DND-41 (cell line): ENCODE data around the gene MYADM.

Experiments
- ATAC-seq: fragments of 200-7000 bp; cut with Tn5 transposase; 3 replicates; pipeline ENCODE4 v1.9.1; 2021; ENCODE audit warnings: low read depth; ENCODE audit not compliant: insufficient read depth
- DNase-seq: peaks from one replicate; pipeline ENCODE4 v3.0.0-alpha.2; 2020
- H2AFZ ChIP-seq: 2 replicates; pipeline ENCODE4 v1.6.0; 2012; ENCODE audit warnings: low read depth, low read length
- H3K27ac ChIP-seq: 2 replicates; pipeline ENCODE4 v1.5.1; 2012; ENCODE audit warnings: low read length, inconsistent platforms
- H3K27me3 ChIP-seq: fragments of 200-600 bp; sonication (generic); 2 replicates; pipeline ENCODE4 v1.6.0; 2012; ENCODE audit warnings: low read length, mild to moderate bottlenecking, inconsistent platforms; ENCODE audit not compliant: insufficient read depth, poor library complexity
- H3K36me3 ChIP-seq: 2 replicates; pipeline ENCODE4 v1.5.1; 2012; ENCODE audit warnings: low read length, inconsistent platforms; ENCODE audit not compliant: insufficient read depth
- H3K4me1 ChIP-seq: 2 replicates; pipeline ENCODE4 v1.5.1; 2012; ENCODE audit warnings: mild to moderate bottlenecking, low read length; ENCODE audit not compliant: insufficient read depth
- H3K4me2 ChIP-seq: 2 replicates; pipeline ENCODE4 v1.6.0; 2012; ENCODE audit warnings: mild to moderate bottlenecking, moderate library complexity, low read length, inconsistent platforms; ENCODE audit not compliant: insufficient read depth
- H3K4me3 ChIP-seq, 2 experiments: fragments of 200-600 bp in 1 of 2; shearing (Covaris generic) in 1 of 2; 2 replicates each; pipeline ENCODE4 v1.5.1; 2012 to 2016; ENCODE audit warnings: inconsistent platforms in 2 of 2, low read length in 2 of 2, mild to moderate bottlenecking in 2 of 2, low read depth in 1 of 2, moderate library complexity in 1 of 2
- H3K79me2 ChIP-seq: 2 replicates; pipeline ENCODE4 v1.6.0; 2012; ENCODE audit warnings: low read length, inconsistent platforms; ENCODE audit not compliant: insufficient read depth
- H3K9ac ChIP-seq: 2 replicates; pipeline ENCODE4 v1.6.0; 2012; ENCODE audit warnings: low read depth, mild to moderate bottlenecking, inconsistent platforms, low read length, moderate library complexity
- H3K9me3 ChIP-seq: 2 replicates; pipeline ENCODE4 v1.5.1; 2012; ENCODE audit warnings: low read length, moderate library complexity, mild to moderate bottlenecking, inconsistent platforms; ENCODE audit not compliant: insufficient read depth, severe bottlenecking
- H4K20me1 ChIP-seq: 2 replicates; pipeline ENCODE4 v1.6.0; 2012; ENCODE audit warnings: low read length; ENCODE audit not compliant: insufficient read depth
- EZH2 ChIP-seq: IDR thresholded peaks from 3 replicates; pipeline ENCODE4 v1.6.1; 2012; ENCODE audit warnings: borderline replicate concordance, low read depth, mild to moderate bottlenecking, moderate library complexity, low read length, inconsistent platforms; ENCODE audit not compliant: severe bottlenecking
- TF ChIP-seq, protein P1 (sequence below): IDR thresholded peaks from 2 replicates; pipeline ENCODE4 v1.5.1; 2012; ENCODE audit warnings: borderline replicate concordance, low read length, moderate library complexity, mild to moderate bottlenecking; ENCODE audit not compliant: poor library complexity, severe bottlenecking; ENCODE audit errors: extremely low read depth

The MYADM gene

DNA sequence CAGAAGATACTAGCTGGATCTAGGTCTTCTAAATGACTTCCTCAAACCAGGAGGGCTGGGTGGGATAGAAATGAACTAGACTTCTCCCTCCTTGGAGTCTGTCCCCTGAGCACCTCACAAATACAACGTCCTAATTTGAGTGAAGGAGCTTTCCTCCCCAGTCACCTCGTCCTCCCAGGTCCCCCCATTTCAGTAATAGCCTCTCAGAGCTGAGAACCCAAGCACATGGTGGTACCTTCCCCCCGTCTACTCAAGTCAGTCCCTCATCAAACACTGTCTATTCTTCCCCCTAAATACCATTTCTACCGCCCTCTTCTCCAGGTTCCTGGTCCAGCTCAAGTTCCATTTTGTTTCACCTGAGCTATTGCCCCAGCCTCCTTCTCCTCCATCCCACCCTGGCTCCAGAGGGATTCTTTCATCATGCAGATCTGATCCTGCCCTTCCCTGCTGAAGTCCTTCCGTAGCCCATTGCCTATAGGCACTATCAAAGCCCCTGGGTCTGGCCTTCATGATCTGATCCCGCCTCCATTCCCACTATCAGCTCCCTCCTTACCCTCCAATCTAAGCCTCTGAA, 9.1 kb downstream of the MYADM start:
- H3K9ac ChIP-seq, result no peak overlapping the region
- no peaks in the 10 kb centered on the region for H3K27me3 ChIP-seq
- no peaks in the 10 kb centered on the region for H3K79me2 ChIP-seq
- no peak overlapping the region for H3K4me2 ChIP-seq
- H4K20me1 ChIP-seq, result no peaks in the 10 kb centered on the region
- H3K36me3 ChIP-seq, result no peaks in the 10 kb centered on the region
- H3K9me3 ChIP-seq, result no peaks in the 10 kb centered on the region
- H3K4me1 ChIP-seq, result no peaks in the 10 kb centered on the region
- no peak for ATAC-seq
- H3K27ac ChIP-seq, result no peak overlapping the region
- no peak overlapping the region for H3K4me3 ChIP-seq
- no peak overlapping the region for H2AFZ ChIP-seq
- no peak for DNase-seq
- TF ChIP-seq, protein P1, sequence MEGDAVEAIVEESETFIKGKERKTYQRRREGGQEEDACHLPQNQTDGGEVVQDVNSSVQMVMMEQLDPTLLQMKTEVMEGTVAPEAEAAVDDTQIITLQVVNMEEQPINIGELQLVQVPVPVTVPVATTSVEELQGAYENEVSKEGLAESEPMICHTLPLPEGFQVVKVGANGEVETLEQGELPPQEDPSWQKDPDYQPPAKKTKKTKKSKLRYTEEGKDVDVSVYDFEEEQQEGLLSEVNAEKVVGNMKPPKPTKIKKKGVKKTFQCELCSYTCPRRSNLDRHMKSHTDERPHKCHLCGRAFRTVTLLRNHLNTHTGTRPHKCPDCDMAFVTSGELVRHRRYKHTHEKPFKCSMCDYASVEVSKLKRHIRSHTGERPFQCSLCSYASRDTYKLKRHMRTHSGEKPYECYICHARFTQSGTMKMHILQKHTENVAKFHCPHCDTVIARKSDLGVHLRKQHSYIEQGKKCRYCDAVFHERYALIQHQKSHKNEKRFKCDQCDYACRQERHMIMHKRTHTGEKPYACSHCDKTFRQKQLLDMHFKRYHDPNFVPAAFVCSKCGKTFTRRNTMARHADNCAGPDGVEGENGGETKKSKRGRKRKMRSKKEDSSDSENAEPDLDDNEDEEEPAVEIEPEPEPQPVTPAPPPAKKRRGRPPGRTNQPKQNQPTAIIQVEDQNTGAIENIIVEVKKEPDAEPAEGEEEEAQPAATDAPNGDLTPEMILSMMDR, result no peak
- TF ChIP-seq EZH2, result no peak

DNA sequence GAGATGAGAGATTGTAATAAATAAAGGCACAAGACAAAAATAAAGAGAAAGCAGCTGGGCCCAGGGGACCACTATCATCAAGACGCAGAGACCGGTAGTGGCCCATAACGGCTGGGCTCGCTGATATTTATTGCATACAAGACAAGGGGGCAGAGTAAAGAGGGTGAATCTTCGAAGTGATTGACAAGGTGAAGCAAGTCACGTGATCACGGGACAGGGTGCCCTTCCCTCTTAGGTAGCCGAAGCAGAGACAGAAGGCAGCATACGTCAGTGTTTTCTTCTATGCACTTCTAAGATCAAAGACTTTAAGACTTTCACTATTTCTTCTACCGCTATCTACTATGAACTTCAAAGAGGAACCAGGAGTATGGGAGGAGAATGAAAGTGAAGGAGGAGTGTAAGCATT, 9.7 kb downstream of the MYADM start:
- H3K9ac ChIP-seq, result no peak overlapping the region
- H2AFZ ChIP-seq, result no peak overlapping the region
- H3K9me3 ChIP-seq, result no peaks in the 10 kb centered on the region
- no peaks in the 10 kb centered on the region for H3K36me3 ChIP-seq
- TF ChIP-seq, protein P1, result no peak
- TF ChIP-seq EZH2, result no peak
- no peaks in the 10 kb centered on the region for H4K20me1 ChIP-seq
- H3K4me2 ChIP-seq, result no peak overlapping the region
- no peaks in the 10 kb centered on the region for H3K79me2 ChIP-seq
- no peaks in the 10 kb centered on the region for H3K27me3 ChIP-seq
- H3K27ac ChIP-seq, result no peak overlapping the region
- H3K4me3 ChIP-seq, result no peak overlapping the region
- DNase-seq, result no peak
- ATAC-seq, result no peak
- no peaks in the 10 kb centered on the region for H3K4me1 ChIP-seq

DNA sequence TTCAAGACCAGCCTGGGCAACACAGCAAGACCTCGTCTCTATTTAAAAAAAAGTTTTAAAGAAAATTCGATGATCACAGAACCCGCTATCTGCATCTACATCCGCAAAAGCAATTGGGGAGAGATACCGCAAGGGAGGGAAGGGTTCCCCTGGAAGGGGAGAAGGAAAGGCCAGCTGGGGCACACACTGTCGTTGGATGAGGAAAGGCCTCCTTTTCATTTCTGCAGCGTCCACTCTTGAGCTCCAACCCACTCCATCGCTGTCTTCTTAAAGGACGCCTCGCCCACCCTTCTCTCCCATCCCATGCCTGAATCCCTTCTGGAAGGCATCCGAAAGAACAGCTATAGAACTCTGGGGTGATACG, 11.1 kb downstream of the MYADM start:
- DNase-seq, result no peak
- no peaks in the 10 kb centered on the region for H3K4me1 ChIP-seq
- no peak for ATAC-seq
- H3K4me3 ChIP-seq, result no peak overlapping the region
- H2AFZ ChIP-seq, result no peak overlapping the region
- TF ChIP-seq, protein P1, result no peak
- no peaks in the 10 kb centered on the region for H3K9me3 ChIP-seq
- no peak overlapping the region for H3K4me2 ChIP-seq
- no peak overlapping the region for H3K9ac ChIP-seq
- H3K36me3 ChIP-seq, result no peaks in the 10 kb centered on the region
- H3K27me3 ChIP-seq, result no peaks in the 10 kb centered on the region
- H3K79me2 ChIP-seq, result no peaks in the 10 kb centered on the region
- no peak overlapping the region for H3K27ac ChIP-seq
- H4K20me1 ChIP-seq, result no peaks in the 10 kb centered on the region
